HepG2 (cell line): ENCODE measurements around the gene HCN4. TPM values are rescaled to one million over a fixed set of nuclear protein-coding genes. Genes with fewer than 3 reads are reported as not detected.
A peak's percentile ranks its signal among the peaks of the same experiment; 100 is the strongest.

Experiments
- BATF2 ChIP-seq: sonication (generic); formaldehyde crosslinking; IDR thresholded peaks from 2 replicates; pipeline ENCODE4 v1.8.0; 2022; ENCODE audit warnings: mild to moderate bottlenecking, missing genetic modification reagents, moderate library complexity
- CERS6 ChIP-seq: sonication (generic); formaldehyde crosslinking; IDR thresholded peaks from 2 replicates; pipeline ENCODE4 v1.5.0; 2020; ENCODE audit warnings: missing genetic modification reagents
- CREB3 ChIP-seq: sonication (generic); formaldehyde crosslinking; IDR thresholded peaks from 2 replicates; pipeline ENCODE4 v1.5.0; 2020; ENCODE audit warnings: missing genetic modification reagents
- ELF4 ChIP-seq: sonication (generic); formaldehyde crosslinking; IDR thresholded peaks from 2 replicates; pipeline ENCODE4 v1.5.0; 2020; ENCODE audit warnings: missing genetic modification reagents, mild to moderate bottlenecking, moderate library complexity, borderline replicate concordance
- HMGXB3 ChIP-seq: sonication (generic); formaldehyde crosslinking; IDR thresholded peaks from 2 replicates; pipeline ENCODE4 v1.4.0; 2020; ENCODE audit warnings: missing genetic modification reagents, borderline replicate concordance
- NFRKB ChIP-seq: fragments of 450-650 bp; IDR thresholded peaks from 2 replicates; pipeline ENCODE4 v1.6.1; 2017
- PHB2 ChIP-seq: fragments of 450-650 bp; IDR thresholded peaks from 2 replicates; pipeline ENCODE4 v1.6.1; 2018; ENCODE audit not compliant: partially characterized antibody
- PLSCR1 ChIP-seq: sonication (generic); formaldehyde crosslinking; IDR thresholded peaks from 2 replicates; pipeline ENCODE4 v1.5.0; 2020; ENCODE audit warnings: missing genetic modification reagents, mild to moderate bottlenecking, borderline replicate concordance
- RAD51 ChIP-seq: fragments of 450-650 bp; IDR thresholded peaks from 2 replicates; pipeline ENCODE4 v1.6.1; 2016; ENCODE audit warnings: borderline replicate concordance
- REST ChIP-seq, 2 experiments: IDR thresholded peaks; 2 replicates each; pipeline ENCODE4 v1.6.1; 2011 to 2012; ENCODE audit warnings: low read length in 2 of 2, borderline replicate concordance in 1 of 2, low read depth in 1 of 2, mild to moderate bottlenecking in 1 of 2, moderate library complexity in 1 of 2
- SIN3B ChIP-seq: fragments of 150-350 bp; IDR thresholded peaks from 2 replicates; pipeline ENCODE4 v1.6.1; 2014; ENCODE audit warnings: low read length
- ZNF556 ChIP-seq: sonication (generic); formaldehyde crosslinking; IDR thresholded peaks from 2 replicates; pipeline ENCODE4 v1.4.0; 2020; ENCODE audit warnings: mild to moderate bottlenecking, missing genetic modification reagents, borderline replicate concordance
- ZNF605 ChIP-seq: sonication (generic); formaldehyde crosslinking; IDR thresholded peaks from 2 replicates; pipeline ENCODE4 v1.8.0; 2022; ENCODE audit warnings: mild to moderate bottlenecking, missing genetic modification reagents
- ZNF616 ChIP-seq: sonication (generic); formaldehyde crosslinking; IDR thresholded peaks from 2 replicates; pipeline ENCODE4 v1.5.0; 2020; ENCODE audit warnings: low read depth, mild to moderate bottlenecking, missing genetic modification reagents
- ZNF768 ChIP-seq: sonication (generic); formaldehyde crosslinking; IDR thresholded peaks from 2 replicates; pipeline ENCODE4 v1.4.0; 2020; ENCODE audit warnings: missing genetic modification reagents
- ZSCAN5A ChIP-seq: sonication (generic); formaldehyde crosslinking; IDR thresholded peaks from 2 replicates; pipeline ENCODE4 v1.8.0; 2022; ENCODE audit warnings: mild to moderate bottlenecking, missing genetic modification reagents, borderline replicate concordance
- polyA plus RNA-seq, 8 experiments: library from polyadenylated mRNA; depleted of rRNA in 3 of 8; stranded (reverse) in 7 of 8; unstranded in 1 of 8; fragments of >200 nt; fragmentation: Illumina TruSeq in 4 of 8; extraction: Trizol in 4 of 8; gene quantifications; 2 replicates each; pipeline versions ENCODE4 v1.2.1 to v1.2.3, GENCODE V29; 2011 to 2016; ENCODE audit warnings: low read depth in 4 of 8, missing spikeins in 1 of 8, mixed read lengths in 1 of 8; ENCODE audit not compliant: insufficient read depth in 1 of 8
- total RNA-seq, 5 experiments: library from RNA; depleted of rRNA; stranded (reverse); fragments of >200 nt; fragmentation: Illumina TruSeq; extraction: Trizol; gene quantifications; 2 replicates each; pipeline ENCODE4 v1.2.3, GENCODE V29; 2016; ENCODE audit warnings: low read depth in 1 of 5

Gene HCN4
- total and polyA plus RNA-seq, 2 of the 13 experiments (the other 11 are each of a cell fraction or from before 2014, with no cell fraction given) = not detected

- peak in 1 of 2 experiments; percentile 98 for TF ChIP-seq REST (IDR thresholded peaks at IDR 0.05; ENCODE audit: borderline replicate concordance in 1 of 2, low read depth in 1 of 2, low read length in 2 of 2)
- TF ChIP-seq NFRKB = no peak
- TF ChIP-seq CERS6 (CRISPR knock-in tag) = no peak
- TF ChIP-seq SIN3B = no peak
- no peak for TF ChIP-seq ELF4 (CRISPR knock-in tag)
- peak; percentile 47; the same call in 1 of the 2 replicates for TF ChIP-seq ZNF605
- peak; percentile 84; the same call in 1 of the 2 replicates for TF ChIP-seq HMGXB3
- TF ChIP-seq BATF2 (CRISPR knock-in tag) = no peak
- TF ChIP-seq RAD51 = no peak
- no peak for TF ChIP-seq ZNF616 (CRISPR knock-in tag)
- no peak for TF ChIP-seq ZNF556 (CRISPR knock-in tag)
- TF ChIP-seq ZNF768 (CRISPR knock-in tag) = 0 out of 2 replicates have a peak, but pooled peaks have one; percentile 28
- no peak for TF ChIP-seq PHB2
- no peak for TF ChIP-seq ZSCAN5A (CRISPR knock-in tag)
- TF ChIP-seq PLSCR1 (CRISPR knock-in tag) = 0 out of 2 replicates have a peak, but pooled peaks have one; percentile 72
- no peak for TF ChIP-seq CREB3 (CRISPR knock-in tag)
Observed at GRCh38 chr15:73346735-73347312, 21.9 kb downstream of the HCN4 start (continued).
